SH-SY5Y (cell line): ENCODE results near the gene PARP8.

ENCODE experiments used
- GATA2 ChIP-seq: IDR thresholded peaks from 2 replicates; pipeline ENCODE4 v1.6.1; 2011; ENCODE audit warnings: mild to moderate bottlenecking, low read depth, low read length
- GATA3 ChIP-seq: IDR thresholded peaks from 2 replicates; pipeline ENCODE4 v1.6.1; 2011; ENCODE audit warnings: low read depth, mild to moderate bottlenecking, low read length, moderate library complexity

PARP8 gene

GRCh38 chr5:50666261-50667022, at the start of gene PARP8:
PARP8 (plus strand) TSS chr5:50666637; CDS start chr5:50667096, 459 bp downstream.
- TF ChIP-seq GATA3 (no peak), GATA2 (no peak)

GRCh38 chr5:50623666-50624065, 42.8 kb upstream of the PARP8 start:
- TF ChIP-seq GATA2 (no peak), GATA3 (no peak)

GRCh38 chr5:50646591-50646990, 19.8 kb upstream of the PARP8 start:
- no peak for TF ChIP-seq GATA2
- no peak for TF ChIP-seq GATA3

- TF ChIP-seq GATA3 (no peak), GATA2 (no peak)
Measured at GRCh38 chr5:50647726-50648125, 18.7 kb upstream of the PARP8 start.

GRCh38 chr5:50653946-50654345, 12.5 kb upstream of the PARP8 start:
- TF ChIP-seq GATA2 (no peak), GATA3 (no peak)

GRCh38 chr5:50655067-50655809, 11.2 kb upstream of the PARP8 start:
- no peak for TF ChIP-seq GATA3
- TF ChIP-seq GATA2, result no peak

GRCh38 chr5:50655810-50656205, 10.6 kb upstream of the PARP8 start:
- TF ChIP-seq GATA2, result no peak
- TF ChIP-seq GATA3, result no peak

- TF ChIP-seq GATA2 (no peak), GATA3 (no peak)
Measured at GRCh38 chr5:50657044-50657443, 9.4 kb upstream of the PARP8 start.

- TF ChIP-seq GATA3 (no peak), GATA2 (no peak)
Measured at GRCh38 chr5:50658246-50658645, 8.2 kb upstream of the PARP8 start.

GRCh38 chr5:50663636-50664035, 2.8 kb upstream of the PARP8 start:
- no peak for TF ChIP-seq GATA2
- TF ChIP-seq GATA3, result no peak

- TF ChIP-seq GATA3 (no peak), GATA2 (no peak)
Measured at GRCh38 chr5:50665091-50665490, 1.3 kb upstream of the PARP8 start.

GRCh38 chr5:50667023-50667652, 701 bp downstream of the PARP8 start:
- TF ChIP-seq GATA2 (no peak), GATA3 (no peak)

GRCh38 chr5:50667653-50668595, 1.5 kb downstream of the PARP8 start:
- TF ChIP-seq GATA2 (no peak), GATA3 (no peak)

- no peak for TF ChIP-seq GATA2
- no peak for TF ChIP-seq GATA3
Measured at GRCh38 chr5:50672663-50673062, 6.2 kb downstream of the PARP8 start.

- TF ChIP-seq GATA3 (no peak), GATA2 (no peak)
Measured at GRCh38 chr5:50675385-50675784, 8.9 kb downstream of the PARP8 start.
